CD14-positive monocyte (primary cell): ENCODE data around the gene DCDC2B. TPM values are rescaled to one million over a fixed set of nuclear protein-coding genes. Genes with fewer than 3 reads are reported as not detected.

Experiments
- DNase-seq, 3 donors: peaks; one replicate each; pipeline ENCODE4 v3.0.0-alpha.2; 2011 to 2022
- H2AFZ ChIP-seq: 2 replicates; pipeline ENCODE4 v1.6.0; 2012; ENCODE audit warnings: mild to moderate bottlenecking, low read depth, low read length, inconsistent platforms; ENCODE audit not compliant: insufficient read depth, poor library complexity, severe bottlenecking
- H3K27ac ChIP-seq, 2 donors: 1 replicate in 1 of 2; 2 replicates in 1 of 2; pipeline ENCODE4 v1.5.1; 2012 to 2013; ENCODE audit warnings: low read length in 2 of 2, control low read depth in 1 of 2, inconsistent platforms in 1 of 2, low read depth in 1 of 2, mild to moderate bottlenecking in 1 of 2
- H3K27me3 ChIP-seq, 2 donors: one replicate each; pipeline versions ENCODE4 v1.6.0 to v1.6.1; 2011 to 2013; ENCODE audit warnings: low read length in 2 of 2; ENCODE audit not compliant: control insufficient read depth in 2 of 2, insufficient read depth in 2 of 2
- H3K36me3 ChIP-seq, 2 donors: replicated peaks in 1 of 2; 1 replicate in 1 of 2; 2 replicates in 1 of 2; pipeline versions ENCODE4 v1.5.1 to v1.6.1; 2012 to 2013; ENCODE audit warnings: low read length in 2 of 2, control low read depth in 1 of 2, inconsistent platforms in 1 of 2, mild to moderate bottlenecking in 1 of 2; ENCODE audit not compliant: insufficient read depth in 2 of 2, control insufficient read depth in 1 of 2
- H3K4me1 ChIP-seq, 2 donors: 1 replicate in 1 of 2; 2 replicates in 1 of 2; pipeline versions ENCODE4 v1.5.1 to v1.6.1; 2012 to 2013; ENCODE audit warnings: low read length in 2 of 2, control low read depth in 1 of 2, inconsistent platforms in 1 of 2, mild to moderate bottlenecking in 1 of 2, moderate library complexity in 1 of 2; ENCODE audit not compliant: insufficient read depth in 2 of 2, control insufficient read depth in 1 of 2
- H3K4me2 ChIP-seq: replicated peaks from 2 replicates; pipeline ENCODE3; 2012; ENCODE audit warnings: low read length, moderate library complexity, mild to moderate bottlenecking; ENCODE audit not compliant: poor library complexity, severe bottlenecking; ENCODE audit errors: extremely low read depth
- H3K4me3 ChIP-seq, 3 experiments: fragments of 200-600 bp in 1 of 3; sonication (generic) in 1 of 3; replicated peaks in 1 of 3; 1 replicate in 2 of 3; 2 replicates in 1 of 3; pipeline ENCODE4 v1.5.1; 2011 to 2013; ENCODE audit warnings: low read length in 3 of 3, mild to moderate bottlenecking in 3 of 3, control low read depth in 2 of 3, low read depth in 2 of 3, inconsistent platforms in 1 of 3, moderate library complexity in 1 of 3
- H3K79me2 ChIP-seq: 2 replicates; pipeline ENCODE4 v1.6.0; 2012; ENCODE audit warnings: mild to moderate bottlenecking, control low read depth, inconsistent platforms, low read length, moderate library complexity; ENCODE audit not compliant: insufficient read depth
- H3K9ac ChIP-seq: 2 replicates; pipeline ENCODE4 v1.6.0; 2017; ENCODE audit warnings: low read length, mild to moderate bottlenecking; ENCODE audit not compliant: insufficient read depth, poor library complexity, severe bottlenecking
- H3K9me3 ChIP-seq, 2 donors: replicated peaks in 1 of 2; 1 replicate in 1 of 2; 2 replicates in 1 of 2; pipeline versions ENCODE4 v1.5.1 to v1.6.1; 2012 to 2013; ENCODE audit warnings: low read length in 2 of 2, control low read depth in 1 of 2; ENCODE audit not compliant: control insufficient read depth in 1 of 2, insufficient read depth in 1 of 2
- H4K20me1 ChIP-seq: 2 replicates; pipeline ENCODE4 v1.6.0; 2012; ENCODE audit warnings: mild to moderate bottlenecking, low read length, control low read depth, moderate library complexity; ENCODE audit not compliant: insufficient read depth
- H3K27ac Mint-ChIP-seq, 7 donors: one replicate each; pipeline ENCODE4 v1.8.0; 2020; ENCODE audit warnings: mild to moderate bottlenecking in 7 of 7, mixed read lengths in 7 of 7, moderate library complexity in 6 of 7, inconsistent platforms in 2 of 7
- H3K27me3 Mint-ChIP-seq, 3 donors: one replicate each; pipeline ENCODE4 v1.8.0; 2021 to 2022; ENCODE audit warnings: low read depth in 3 of 3, mild to moderate bottlenecking in 3 of 3, mixed read lengths in 3 of 3, moderate library complexity in 3 of 3, inconsistent platforms in 1 of 3
- H3K36me3 Mint-ChIP-seq, 2 donors: one replicate each; pipeline ENCODE4 v1.8.0; 2020; ENCODE audit warnings: mixed read lengths in 2 of 2, inconsistent platforms in 1 of 2, mild to moderate bottlenecking in 1 of 2
- H3K4me1 Mint-ChIP-seq: one replicate; pipeline ENCODE4 v1.8.0; 2020; ENCODE audit warnings: mild to moderate bottlenecking, mixed read lengths
- H3K4me3 Mint-ChIP-seq, 2 donors: one replicate each; pipeline ENCODE4 v1.8.0; 2020; ENCODE audit warnings: mild to moderate bottlenecking in 2 of 2, mixed read lengths in 2 of 2, moderate library complexity in 1 of 2
- H3K9me3 Mint-ChIP-seq, 7 donors: one replicate each; pipeline ENCODE4 v1.8.0; 2020 to 2022; ENCODE audit warnings: mixed read lengths in 7 of 7, mild to moderate bottlenecking in 6 of 7, moderate library complexity in 6 of 7, inconsistent platforms in 2 of 7
- WGBS: methylation state at CpG from one replicate; pipeline ENCODE4 v1.1.5; 2013; ENCODE audit warnings: missing lambda C conversion rate; ENCODE audit not compliant: insufficient coverage; 5-methylcytosine and 5-hydroxymethylcytosine counted together
- intact Hi-C, 2 donors: fragments of 100-400 bp; cut with micrococcal nuclease; formaldehyde crosslinking; loops; one replicate each; pipeline versions ENCODE4 v1.15.0 to v1.15.1; 2023
- polyA plus RNA-seq, 3 donors: library from polyadenylated mRNA; depleted of rRNA in 1 of 3; unstranded in 2 of 3; stranded (reverse) in 1 of 3; fragments of 300-500 nt in 2 of 3; fragments of >200 nt in 1 of 3; fragmentation: Illumina TruSeq in 2 of 3; gene quantifications; 1 replicate in 2 of 3; 2 replicates in 1 of 3; pipeline ENCODE4 v1.2.3, GENCODE V29; 2012 to 2021
- TF ChIP-seq, protein P1 (sequence below): fragments of 200-600 bp; IDR thresholded peaks from one replicate; pipeline ENCODE4 v1.8.0; 2022; ENCODE audit warnings: antibody characterized with exemption, mild to moderate bottlenecking

Gene DCDC2B
- polyA plus RNA-seq, 3 donors: not detected

DNA sequence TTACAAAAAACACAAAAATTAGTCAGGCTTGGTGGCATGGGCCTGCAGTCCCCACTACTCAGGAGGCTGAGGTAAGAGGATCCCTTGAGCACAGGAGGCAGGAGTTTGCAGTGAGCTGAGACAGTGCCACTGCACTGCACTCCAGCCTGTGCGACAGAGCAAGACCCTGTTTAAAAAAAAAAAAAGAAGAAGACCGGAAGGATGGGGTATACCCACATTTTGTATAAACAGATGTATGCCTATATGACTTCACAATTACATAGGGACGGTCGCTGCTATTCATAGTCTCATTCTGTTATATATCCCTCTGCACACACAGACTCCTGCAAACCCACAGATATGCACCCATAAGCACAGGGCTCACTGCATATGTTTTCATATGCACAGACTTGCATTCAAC lies 54.9 kb downstream of the DCDC2B start:
- no peaks in the 10 kb centered on the region for H3K9me3 ChIP-seq
- TF ChIP-seq, protein P1, sequence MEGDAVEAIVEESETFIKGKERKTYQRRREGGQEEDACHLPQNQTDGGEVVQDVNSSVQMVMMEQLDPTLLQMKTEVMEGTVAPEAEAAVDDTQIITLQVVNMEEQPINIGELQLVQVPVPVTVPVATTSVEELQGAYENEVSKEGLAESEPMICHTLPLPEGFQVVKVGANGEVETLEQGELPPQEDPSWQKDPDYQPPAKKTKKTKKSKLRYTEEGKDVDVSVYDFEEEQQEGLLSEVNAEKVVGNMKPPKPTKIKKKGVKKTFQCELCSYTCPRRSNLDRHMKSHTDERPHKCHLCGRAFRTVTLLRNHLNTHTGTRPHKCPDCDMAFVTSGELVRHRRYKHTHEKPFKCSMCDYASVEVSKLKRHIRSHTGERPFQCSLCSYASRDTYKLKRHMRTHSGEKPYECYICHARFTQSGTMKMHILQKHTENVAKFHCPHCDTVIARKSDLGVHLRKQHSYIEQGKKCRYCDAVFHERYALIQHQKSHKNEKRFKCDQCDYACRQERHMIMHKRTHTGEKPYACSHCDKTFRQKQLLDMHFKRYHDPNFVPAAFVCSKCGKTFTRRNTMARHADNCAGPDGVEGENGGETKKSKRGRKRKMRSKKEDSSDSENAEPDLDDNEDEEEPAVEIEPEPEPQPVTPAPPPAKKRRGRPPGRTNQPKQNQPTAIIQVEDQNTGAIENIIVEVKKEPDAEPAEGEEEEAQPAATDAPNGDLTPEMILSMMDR: no peak
- intact Hi-C loops: no loop called here
- WGBS: no CpG with 5 or more reads among the region's 4 CpGs
- no peak overlapping the region for H3K4me3 Mint-ChIP-seq
- H3K27me3 Mint-ChIP-seq: peaks cover 0 to 3% (median 1%) of the 10 kb centered on the region in 3 donors
- H3K9me3 Mint-ChIP-seq: peaks cover 0 to 2% (median 0%) of the 10 kb centered on the region in 7 donors
- H3K9ac ChIP-seq: no peak overlapping the region
- no peak for DNase-seq
- H4K20me1 ChIP-seq: no peaks in the 10 kb centered on the region
- H3K4me1 ChIP-seq: peaks cover 11 to 14% of the 10 kb centered on the region in 2 donors
- H3K36me3 ChIP-seq: no peaks in the 10 kb centered on the region
- no peak overlapping the region for H3K27ac ChIP-seq
- no peak overlapping the region for H3K4me2 ChIP-seq
- no peaks in the 10 kb centered on the region for H3K79me2 ChIP-seq
- H2AFZ ChIP-seq: no peak overlapping the region
- H3K36me3 Mint-ChIP-seq: no peaks in the 10 kb centered on the region
- no peaks in the 10 kb centered on the region for H3K27me3 ChIP-seq
- H3K27ac Mint-ChIP-seq: no peak overlapping the region
- no peak overlapping the region for H3K4me3 ChIP-seq
- H3K4me1 Mint-ChIP-seq: peaks cover 20% of the 10 kb centered on the region

Other genes starting within 250 kb of the DCDC2B start
- gene KHDRBS1, start 195.2 kb upstream of the DCDC2B start, polyA plus RNA-seq: 10 to 100 TPM; 40.7 to 65.6 (median 51.6) TPM
- gene TMEM39B, start 136.2 kb upstream of the DCDC2B start, polyA plus RNA-seq: 10 to 100 TPM in 1 of 3 donors, 1 to 10 TPM in 2; 3.3 to 30.6 (median 3.4) TPM
- gene KPNA6, start 101.0 kb upstream of the DCDC2B start, polyA plus RNA-seq: 10 to 100 TPM; 11.0 to 26.7 (median 20.2) TPM
- 10 to 100 TPM; 12.3 to 15.3 (median 14.4) TPM for gene TXLNA, start 29.4 kb upstream of the DCDC2B start, polyA plus RNA-seq
- gene CCDC28B, start 8.5 kb upstream of the DCDC2B start, polyA plus RNA-seq: 1 to 10 TPM; 2.5 to 5.6 (median 3.7) TPM
- under 1 TPM; 0.18 to 0.31 (median 0.28) TPM for gene IQCC, start 3.4 kb upstream of the DCDC2B start, polyA plus RNA-seq
- 10 to 100 TPM; 12.8 to 22.0 (median 14.5) TPM for gene TMEM234, start 13.3 kb downstream of the DCDC2B start, polyA plus RNA-seq
- 100 to 1,000 TPM; 126 to 162 (median 151) TPM for gene EIF3I, start 13.3 kb downstream of the DCDC2B start, polyA plus RNA-seq
- not detected for gene FAM167B, start 38.1 kb downstream of the DCDC2B start, polyA plus RNA-seq
- gene LCK, start 42.2 kb downstream of the DCDC2B start, polyA plus RNA-seq: 1 to 10 TPM in 2 of 3 donors, under 1 TPM in 1; 0.15 to 2.2 (median 1.7) TPM
- gene HDAC1, start 83.0 kb downstream of the DCDC2B start, polyA plus RNA-seq: 10 to 100 TPM; 73.8 to 95.0 (median 88.7) TPM
- gene MARCKSL1, start 127.1 kb downstream of the DCDC2B start, polyA plus RNA-seq: 100 to 1,000 TPM in 1 of 3 donors, 10 to 100 TPM in 2; 13.9 to 150 (median 40.3) TPM
- 10 to 100 TPM in 1 of 3 donors, not detected in 2; 19.9 TPM for gene FAM229A, start 153.4 kb downstream of the DCDC2B start, polyA plus RNA-seq
- 1 to 10 TPM in 1 of 3 donors, under 1 TPM in 2; 0.35 to 1.1 (median 0.65) TPM for gene TSSK3, start 153.4 kb downstream of the DCDC2B start, polyA plus RNA-seq
- 10 to 100 TPM; 19.0 to 42.4 (median 23.7) TPM for gene BSDC1, start 185.4 kb downstream of the DCDC2B start, polyA plus RNA-seq